Common myeloid progenitor, CD34-positive (primary cell): ENCODE results near the gene LMF1.
"Not testable (repeated sequence)": the region's sequence is repeated elsewhere in the genome, so short reads cannot be mapped to it uniquely, and the experiment has no call there.

Experiments
- CTCF ChIA-PET: fragments of 350-600 bp; sonication (Branson Sonifier 250); formaldehyde crosslinking; loops from one replicate; lab custom pipeline; 2021; ENCODE audit warnings: antibody characterized with exemption; lab: Charles Lee
- POLR2A ChIA-PET: fragments of 350-600 bp; sonication (Branson Sonifier 250); formaldehyde crosslinking; loops from one replicate; lab custom pipeline; 2021; ENCODE audit warnings: antibody characterized with exemption; lab: Charles Lee
- DNase-seq, 3 donors: peaks; one replicate each; pipeline versions ENCODE4 v3.0.0 to v3.0.0-alpha.2; 2013
- H3K27ac ChIP-seq, 2 experiments: 1 replicate in 1 of 2; 2 replicates in 1 of 2; pipeline ENCODE4 v1.7.0; 2013; ENCODE audit warnings: inconsistent platforms in 2 of 2, low read length in 2 of 2, mild to moderate bottlenecking in 2 of 2, low read depth in 1 of 2, moderate library complexity in 1 of 2; ENCODE audit not compliant: severe bottlenecking in 2 of 2, insufficient read depth in 1 of 2, poor library complexity in 1 of 2
- H3K27me3 ChIP-seq, 5 experiments: replicated peaks in 2 of 5; 1 replicate in 3 of 5; 2 replicates in 2 of 5; pipeline versions ENCODE4 v1.6.1 to v1.7.0; 2013; ENCODE audit warnings: low read length in 4 of 5, mild to moderate bottlenecking in 2 of 5, moderate library complexity in 2 of 5, inconsistent platforms in 1 of 5; ENCODE audit not compliant: insufficient read depth in 5 of 5, control insufficient read depth in 4 of 5
- H3K36me3 ChIP-seq, 4 experiments: 1 replicate in 2 of 4; 2 replicates in 2 of 4; pipeline versions ENCODE4 v1.6.1 to v1.7.0; 2013; ENCODE audit warnings: low read length in 3 of 4, control low read depth in 1 of 4, mild to moderate bottlenecking in 1 of 4; ENCODE audit not compliant: control insufficient read depth in 4 of 4, insufficient read depth in 4 of 4
- H3K4me1 ChIP-seq, 4 experiments: 1 replicate in 3 of 4; 2 replicates in 1 of 4; pipeline versions ENCODE4 v1.6.1 to v1.7.1; 2013; ENCODE audit warnings: low read length in 3 of 4, mild to moderate bottlenecking in 3 of 4, control low read depth in 1 of 4, inconsistent platforms in 1 of 4, moderate library complexity in 1 of 4; ENCODE audit not compliant: control insufficient read depth in 4 of 4, insufficient read depth in 4 of 4; ENCODE audit errors: control extremely low read depth in 1 of 4
- H3K4me3 ChIP-seq, 7 experiments: 1 replicate in 4 of 7; 2 replicates in 3 of 7; pipeline versions ENCODE4 v1.5.1 to v1.7.0; 2013; ENCODE audit warnings: mild to moderate bottlenecking in 7 of 7, low read length in 6 of 7, moderate library complexity in 6 of 7, inconsistent platforms in 2 of 7, low read depth in 2 of 7, control low read depth in 1 of 7; ENCODE audit not compliant: insufficient read depth in 4 of 7, control insufficient read depth in 1 of 7; ENCODE audit errors: extremely low read depth in 1 of 7
- H3K9me3 ChIP-seq, 5 experiments: 1 replicate in 4 of 5; 2 replicates in 1 of 5; pipeline versions ENCODE4 v1.6.1 to v1.7.1; 2013; ENCODE audit warnings: low read length in 4 of 5, mild to moderate bottlenecking in 2 of 5, inconsistent platforms in 1 of 5, low read depth in 1 of 5, moderate library complexity in 1 of 5; ENCODE audit not compliant: control insufficient read depth in 4 of 5, insufficient read depth in 2 of 5; ENCODE audit errors: control extremely low read depth in 1 of 5
- WGBS: methylation state at CpG from one replicate; pipeline ENCODE4 v1.1.5; 2013; ENCODE audit not compliant: insufficient coverage; 5-methylcytosine and 5-hydroxymethylcytosine counted together

LMF1 gene

GRCh38 chr16:962901-963814, 7.6 kb downstream of the LMF1 start:
- Histone ChIP-seq H3K36me3 (peaks cover 6 to 27% (median 16%) of the 10 kb centered on the region in 4 experiments), H3K27me3 (no peaks in the 10 kb centered on the region), H3K9me3 (peaks cover 0 to 9% (median 2%) of the 10 kb centered on the region in 5 experiments), H3K4me3 (no peak overlapping the region), H3K4me1 (peaks cover 0 to 6% (median 4%) of the 10 kb centered on the region in 4 experiments), H3K27ac (no peak overlapping the region)
- no peak for DNase-seq
- CTCF ChIA-PET, result no interaction called here
- POLR2A ChIA-PET, result no interaction called here
- 96% methylated on average over 10 of the region's 23 CpGs for WGBS

- Histone ChIP-seq H3K4me3 (no peak overlapping the region), H3K27ac (no peak overlapping the region), H3K36me3 (peaks cover 4 to 21% (median 10%) of the 10 kb centered on the region in 4 experiments), H3K9me3 (peaks cover 0 to 14% (median 0%) of the 10 kb centered on the region in 5 experiments), H3K27me3 (no peaks in the 10 kb centered on the region), H3K4me1 (peaks cover 0 to 6% (median 4%) of the 10 kb centered on the region in 4 experiments)
- WGBS, result 98% methylated on average over 19 of the region's 22 CpGs
- ChIA-PET POLR2A (no interaction called here), CTCF (no interaction called here)
- DNase-seq, result no peak
These were observed 8.4 kb downstream of the LMF1 start for GRCh38 chr16:962366-962765.

- 98% methylated on average over 24 of the region's 24 CpGs for WGBS
- Histone ChIP-seq H3K27me3 (no peaks in the 10 kb centered on the region), H3K4me3 (no peak overlapping the region), H3K9me3 (peaks cover 0 to 10% (median 0%) of the 10 kb centered on the region in 5 experiments), H3K27ac (no peak overlapping the region), H3K4me1 (peaks cover 0 to 6% (median 4%) of the 10 kb centered on the region in 4 experiments), H3K36me3 (peaks cover 0 to 4% (median 1%) of the 10 kb centered on the region in 4 experiments)
- CTCF ChIA-PET, result no interaction called here
- POLR2A ChIA-PET, result no interaction called here
- no peak for DNase-seq
These were observed 11.3 kb downstream of the LMF1 start for GRCh38 chr16:959232-960040.

GRCh38 chr16:955766-956165, 15.0 kb downstream of the LMF1 start:
- H3K27me3 ChIP-seq, POLR2A ChIA-PET, H3K27ac ChIP-seq, H3K9me3 ChIP-seq, H3K4me3 ChIP-seq, CTCF ChIA-PET, H3K4me1 ChIP-seq, DNase-seq: not testable (repeated sequence)
- peaks cover 6 to 22% (median 7%) of the 10 kb centered on the region in 4 experiments for H3K36me3 ChIP-seq
- WGBS, result 94% methylated on average over 25 of the region's 27 CpGs

- CTCF ChIA-PET, result not testable (repeated sequence)
- 100% methylated on average over 1 of the region's 7 CpGs for WGBS
- POLR2A ChIA-PET, result interaction anchor here (0.5 kb wide), 1 partner anchor 17 kb away, joined by 4 read pairs; no protein-coding TSS in a partner anchor
These were observed 17.0 kb downstream of the LMF1 start for GRCh38 chr16:953818-954217.

GRCh38 chr16:952321-952720, 18.5 kb downstream of the LMF1 start:
- ChIA-PET POLR2A (no interaction called here), CTCF (no interaction called here)
- Histone ChIP-seq H3K27ac (no peak overlapping the region), H3K9me3 (peaks cover 0 to 13% (median 0%) of the 10 kb centered on the region in 5 experiments), H3K4me1 (no peaks in the 10 kb centered on the region), H3K36me3 (peaks cover 7 to 31% (median 12%) of the 10 kb centered on the region in 4 experiments), H3K4me3 (no peak overlapping the region), H3K27me3 (no peaks in the 10 kb centered on the region)
- no peak for DNase-seq
- 94% methylated on average over 6 of the region's 12 CpGs for WGBS

More at GRCh38 chr16:953818-954217, 17.0 kb downstream of the LMF1 start:
- DNase-seq, H3K27ac ChIP-seq, H3K9me3 ChIP-seq, H3K4me3 ChIP-seq, H3K27me3 ChIP-seq, H3K4me1 ChIP-seq: not testable (repeated sequence)
- H3K36me3 ChIP-seq, result peaks cover 6 to 24% (median 7%) of the 10 kb centered on the region in 4 experiments
